HL-60 (cell line): Measurements from ENCODE around the gene KCNT1.

Source experiments
- CTCF ChIP-seq: IDR thresholded peaks from one replicate; pipeline ENCODE4 v1.5.1; 2011; ENCODE audit warnings: low read length, control low read depth, inconsistent platforms; ENCODE audit not compliant: insufficient read depth
- GABPA ChIP-seq: IDR thresholded peaks from 2 replicates; pipeline ENCODE4 v1.6.1; 2012; ENCODE audit warnings: low read depth
- POLR2AphosphoS5 ChIP-seq: IDR thresholded peaks from 2 replicates; pipeline ENCODE4 v1.6.1; 2012; ENCODE audit warnings: low read depth
- SPI1 ChIP-seq: IDR thresholded peaks from 2 replicates; pipeline ENCODE4 v1.6.1; 2012; ENCODE audit warnings: low read depth, mild to moderate bottlenecking, borderline replicate concordance

- TF ChIP-seq CTCF = no peak
- TF ChIP-seq GABPA = no peak
- no peak for TF ChIP-seq SPI1
- no peak for TF ChIP-seq POLR2AphosphoS5
These were observed 62.7 kb downstream of the KCNT1 start for GRCh38 chr9:135764731-135765130.
